ENCODE measurements around the gene SLC25A26.

Gene SLC25A26

GRCh38 chr3:66396161-66396760, 175.5 kb downstream of the SLC25A26 start:
- DNase-seq (ENCODE audit: low spot score): no peak

- DNase-seq (ENCODE audit: low spot score): no peak
Measured at GRCh38 chr3:66396888-66397287, 176.1 kb downstream of the SLC25A26 start.

- no peak for DNase-seq (ENCODE audit: low spot score)
Measured at GRCh38 chr3:66397745-66398144, 176.9 kb downstream of the SLC25A26 start.

GRCh38 chr3:66398228-66399025, 177.6 kb downstream of the SLC25A26 start:
- peak; percentile 56 for DNase-seq (ENCODE audit: low spot score)

GRCh38 chr3:66399529-66400232, 178.9 kb downstream of the SLC25A26 start:
- DNase-seq (ENCODE audit: low spot score): no peak

- DNase-seq (ENCODE audit: low spot score): no peak
Measured at GRCh38 chr3:66400411-66401156, 179.8 kb downstream of the SLC25A26 start.

GRCh38 chr3:66401157-66401550, 180.4 kb downstream of the SLC25A26 start:
- no peak for DNase-seq (ENCODE audit: low spot score)

GRCh38 chr3:66401675-66402491, 181.1 kb downstream of the SLC25A26 start:
- DNase-seq (ENCODE audit: low spot score): no peak

GRCh38 chr3:66402596-66403290, 181.9 kb downstream of the SLC25A26 start:
- DNase-seq (ENCODE audit: low spot score): no peak

GRCh38 chr3:66403323-66403990, 182.7 kb downstream of the SLC25A26 start:
- DNase-seq (ENCODE audit: low spot score): no peak

GRCh38 chr3:66404197-66404596, 183.4 kb downstream of the SLC25A26 start:
- DNase-seq (ENCODE audit: low spot score): no peak

- no peak for DNase-seq (ENCODE audit: low spot score)
Measured at GRCh38 chr3:66404903-66405700, 184.3 kb downstream of the SLC25A26 start.

- no peak for DNase-seq (ENCODE audit: low spot score)
Measured at GRCh38 chr3:66405701-66406091, 184.9 kb downstream of the SLC25A26 start.

- no peak for DNase-seq (ENCODE audit: low spot score)
Measured at GRCh38 chr3:66406163-66406562, 185.4 kb downstream of the SLC25A26 start.

GRCh38 chr3:66406831-66407610, 186.2 kb downstream of the SLC25A26 start:
- DNase-seq (ENCODE audit: low spot score): no peak

GRCh38 chr3:66407611-66408218, 186.9 kb downstream of the SLC25A26 start:
- DNase-seq (ENCODE audit: low spot score): peak; percentile 91

- DNase-seq (ENCODE audit: low spot score): no peak
Measured at GRCh38 chr3:66409771-66410754, 189.3 kb downstream of the SLC25A26 start.
